GM18498 (cell line): ENCODE measurements around the gene C1QBP.
"Not testable (repeated sequence)": the region's sequence is repeated elsewhere in the genome, so short reads cannot be mapped to it uniquely, and the experiment has no call there.

Experiments used
- ATAC-seq: cut with Tn5 transposase; IDR thresholded peaks from one replicate; pipeline ENCODE4 v1.9.1; 2021; ENCODE audit warnings: mild to moderate bottlenecking, moderate library complexity; ENCODE audit not compliant: unreplicated experiment

The C1QBP gene

GRCh38 chr17:5438716-5439445 is at the start of gene C1QBP:
TSS of gene C1QBP (minus strand) at chr17:5439155. CDS start at chr17:5439073, 82 bp downstream.
- ATAC-seq, result peak; percentile 90

GRCh38 chr17:5488752-5489151 is 49.8 kb upstream of the C1QBP start:
- no peak for ATAC-seq

GRCh38 chr17:5486206-5487124 is 47.5 kb upstream of the C1QBP start, which contains the start of gene MIS12:
TSS of gene MIS12 (plus strand) at chr17:5486566. CDS start at chr17:5488863, 2,297 bp downstream.
- peak; percentile 87 for ATAC-seq

- peak; percentile 24 for ATAC-seq
These were observed 46.6 kb upstream of the C1QBP start, which contains the start of gene DERL2 for GRCh38 chr17:5485270-5486205. TSS of gene DERL2 (minus strand) at chr17:5486178. CDS start at chr17:5486161, 17 bp downstream.

- no peak for ATAC-seq
These were observed 42.5 kb upstream of the C1QBP start for GRCh38 chr17:5481451-5481850.

- ATAC-seq, result no peak
These were observed 42.0 kb upstream of the C1QBP start for GRCh38 chr17:5480962-5481361.

- ATAC-seq, result no peak
These were observed 40.0 kb upstream of the C1QBP start for GRCh38 chr17:5478992-5479391.

GRCh38 chr17:5473906-5474305 is 35.0 kb upstream of the C1QBP start:
- ATAC-seq, result no peak

- no peak for ATAC-seq
These were observed 33.6 kb upstream of the C1QBP start for GRCh38 chr17:5472511-5472910.

- ATAC-seq, result peak; percentile 12
These were observed 29.1 kb upstream of the C1QBP start for GRCh38 chr17:5468075-5468473.

- ATAC-seq, result no peak
These were observed 28.5 kb upstream of the C1QBP start for GRCh38 chr17:5467416-5467815.

- no peak for ATAC-seq
These were observed 27.3 kb upstream of the C1QBP start for GRCh38 chr17:5466295-5466694.

- no peak for ATAC-seq
These were observed 26.0 kb upstream of the C1QBP start for GRCh38 chr17:5464717-5465507.

- no peak for ATAC-seq
These were observed 7.8 kb upstream of the C1QBP start for GRCh38 chr17:5446786-5447185.

GRCh38 chr17:5444209-5444608 is 5.3 kb upstream of the C1QBP start:
- ATAC-seq, result no peak

- ATAC-seq, result no peak
These were observed 4.8 kb upstream of the C1QBP start for GRCh38 chr17:5443728-5444127.

- no peak for ATAC-seq
These were observed 450 bp upstream of the C1QBP start for GRCh38 chr17:5439446-5439764.

GRCh38 chr17:5437721-5438317 is 1.1 kb downstream of the C1QBP start:
- ATAC-seq, result no peak

- not testable (repeated sequence) for ATAC-seq
These were observed 3.1 kb downstream of the C1QBP start for GRCh38 chr17:5435781-5436315.
